NOMO-1 treated with DMSO at 0.1 percent for 48 hours (cell line): ENCODE measurements around the gene GLIS1.
A peak's percentile ranks its signal among the peaks of the same experiment; 100 is the strongest.

Source experiments
- DNase-seq: peaks from one replicate; lab custom pipeline; 2025; ENCODE audit not compliant: unreplicated experiment; lab: John Stamatoyannopoulos, UW

GLIS1 gene

DNA sequence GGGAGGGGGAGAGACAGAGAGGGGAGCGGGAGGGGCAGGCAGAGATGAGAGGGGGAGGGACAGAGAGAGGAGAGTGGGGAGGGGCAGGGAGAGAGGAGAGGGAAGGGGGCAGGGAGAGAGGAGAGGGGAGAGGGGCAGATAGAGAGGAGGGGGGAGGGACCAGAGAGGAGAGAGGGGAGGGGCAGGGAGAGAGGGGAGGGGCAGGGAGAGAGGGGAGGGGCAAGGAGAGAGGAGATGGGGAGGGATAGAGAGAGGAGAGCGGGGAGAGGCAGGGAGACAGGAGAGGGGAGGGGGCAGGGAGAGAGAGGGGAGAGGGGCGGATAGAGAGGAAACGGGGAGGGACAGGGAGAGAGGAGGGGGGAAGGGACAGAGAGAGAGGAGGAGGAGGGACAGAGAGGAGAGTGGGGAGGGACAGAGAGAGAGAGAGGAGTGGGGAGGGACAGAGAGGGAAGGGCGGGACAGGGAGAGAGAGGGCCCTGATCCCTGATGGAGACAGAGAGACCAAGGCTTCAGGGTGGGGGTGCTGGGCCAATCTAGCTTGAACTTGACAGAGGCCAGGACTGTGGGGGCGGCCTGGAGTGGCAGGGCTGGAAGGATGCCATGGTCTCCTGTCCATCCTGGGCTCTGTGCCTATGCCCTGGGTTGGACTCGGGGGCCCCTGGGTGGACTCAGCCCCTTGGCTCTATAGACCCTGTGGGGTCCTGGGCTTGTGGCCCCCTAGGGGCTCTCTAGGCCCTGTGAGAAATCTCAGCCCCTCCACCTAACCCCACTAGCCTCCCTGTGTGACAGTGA is 236.1 kb downstream of the GLIS1 start:
- no peak for DNase-seq

DNA sequence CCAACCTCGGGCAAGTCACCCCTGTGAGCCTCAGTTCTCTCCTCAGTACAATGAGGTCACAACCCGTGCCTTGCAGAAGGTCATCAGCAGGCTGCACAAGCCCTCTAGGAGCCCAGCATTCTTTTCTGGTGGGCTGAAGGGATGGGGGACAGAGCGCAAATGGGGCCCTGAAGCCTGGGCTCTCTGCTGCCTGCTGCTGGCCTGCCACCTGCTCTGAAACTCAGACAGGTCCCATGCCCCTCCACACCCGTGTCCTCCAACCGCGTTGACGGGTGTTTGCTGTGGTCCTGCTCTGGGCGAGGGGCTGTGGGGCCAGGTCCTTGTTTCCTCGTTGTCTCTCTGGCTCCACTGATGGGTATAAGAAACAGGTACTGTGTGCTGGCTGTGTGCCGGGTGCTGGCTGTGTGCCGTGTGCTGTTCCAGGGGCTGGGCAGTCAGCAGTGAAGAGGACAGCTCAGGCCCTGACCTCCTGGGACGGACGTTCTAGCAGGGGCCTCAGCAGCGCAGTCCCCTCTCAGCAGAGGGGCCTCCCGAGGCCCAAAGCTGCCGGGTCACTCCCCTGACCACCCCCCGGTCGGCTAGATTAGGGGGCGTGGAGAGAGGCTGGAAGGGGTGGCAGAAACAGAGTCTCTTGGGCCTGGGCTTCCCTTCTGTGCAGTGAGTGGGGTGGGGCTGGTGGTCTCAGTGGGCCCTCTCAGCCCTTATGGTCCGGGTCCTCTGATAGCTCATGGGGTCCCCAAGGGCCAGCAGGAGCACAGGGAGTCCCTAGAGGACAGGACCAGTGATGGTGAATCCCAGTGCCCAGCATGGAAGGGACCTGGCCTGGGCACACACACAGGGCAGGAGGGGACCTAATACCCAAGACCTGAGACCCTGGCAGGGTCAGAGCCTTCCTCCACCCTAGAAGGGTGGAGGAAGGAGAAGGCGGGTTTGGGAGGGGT is 237.6 kb downstream of the GLIS1 start:
- no peak for DNase-seq

- DNase-seq, result no peak
Observed at GRCh38 chr1:53500204-53501064, 238.5 kb downstream of the GLIS1 start.

DNA sequence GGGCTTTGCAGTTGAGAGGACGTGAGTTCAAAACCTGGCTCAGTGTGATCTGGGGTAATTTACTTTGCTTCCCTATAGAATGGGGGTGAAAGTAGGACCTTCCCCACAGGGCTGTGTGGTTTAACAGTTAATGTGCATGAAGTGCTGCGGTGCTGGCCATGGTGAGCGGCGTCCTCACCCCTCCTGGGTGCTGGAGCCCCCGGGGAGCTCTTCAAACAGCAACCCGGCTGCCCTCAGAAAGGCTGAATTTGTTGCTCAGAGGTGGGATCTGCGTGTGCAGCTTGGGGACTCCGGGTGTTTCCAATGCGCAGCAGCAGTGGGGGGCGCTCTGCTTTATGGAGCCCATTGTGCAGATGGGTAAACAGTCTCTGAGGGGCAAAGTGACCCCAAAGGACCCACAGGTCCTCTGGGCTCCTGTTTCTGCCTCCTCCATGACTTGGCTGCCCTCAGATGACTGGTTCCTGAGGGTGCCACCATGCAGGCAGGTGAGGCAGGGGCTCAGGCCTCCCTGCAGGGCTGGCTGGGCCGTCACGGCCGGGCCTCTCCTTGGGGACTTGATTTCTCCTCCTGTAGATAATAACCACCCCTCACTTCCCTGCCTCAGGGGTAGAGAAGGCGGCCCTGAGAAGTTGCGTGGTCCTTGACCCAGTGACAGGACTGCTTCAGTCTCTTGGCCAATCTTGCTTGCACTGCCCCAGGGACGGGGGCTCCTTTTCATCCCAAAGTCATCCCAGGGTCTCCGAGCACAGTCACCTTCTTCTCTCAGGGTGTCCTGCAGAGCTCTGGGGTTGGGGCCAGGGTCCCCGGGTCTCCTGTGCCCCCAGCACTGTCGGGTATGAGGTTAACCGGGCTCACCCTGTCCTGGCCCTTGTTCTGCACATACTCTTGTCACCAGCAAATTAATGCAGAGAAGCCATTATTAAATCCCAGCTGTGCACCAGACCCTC is 239.4 kb downstream of the GLIS1 start:
- no peak for DNase-seq

DNA sequence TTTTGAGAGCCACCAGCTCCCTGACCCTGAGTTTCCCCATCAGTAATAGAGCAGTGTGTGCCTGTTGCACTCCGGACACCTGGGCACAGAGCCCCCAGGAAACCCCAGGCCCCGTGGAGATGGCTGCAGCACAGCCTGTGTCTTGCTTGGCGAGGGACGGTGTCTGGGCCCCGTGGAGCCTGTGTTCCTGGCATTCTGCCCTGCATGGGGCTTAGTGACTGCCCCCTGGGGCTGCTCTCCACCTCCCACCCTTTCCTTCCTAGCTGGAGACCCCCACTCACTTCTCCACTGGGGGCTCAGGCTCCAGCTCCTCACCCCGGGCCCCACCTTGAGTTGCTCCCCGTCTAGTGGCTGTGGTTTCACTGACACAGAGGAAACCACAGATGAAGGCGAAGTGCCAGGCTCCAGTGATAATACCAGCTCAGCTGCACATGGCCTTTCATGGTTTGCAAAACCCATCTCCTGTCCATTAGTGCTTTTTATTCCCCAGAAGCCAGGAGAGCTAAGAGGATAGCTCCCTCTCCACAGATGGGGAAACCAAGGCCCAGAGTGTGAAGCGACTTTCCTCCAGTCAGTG is 240.3 kb downstream of the GLIS1 start:
- no peak for DNase-seq

GRCh38 chr1:53495633-53496345 is 243.2 kb downstream of the GLIS1 start:
- DNase-seq, result no peak

GRCh38 chr1:53490351-53490750 is 248.6 kb downstream of the GLIS1 start:
- no peak for DNase-seq

DNA sequence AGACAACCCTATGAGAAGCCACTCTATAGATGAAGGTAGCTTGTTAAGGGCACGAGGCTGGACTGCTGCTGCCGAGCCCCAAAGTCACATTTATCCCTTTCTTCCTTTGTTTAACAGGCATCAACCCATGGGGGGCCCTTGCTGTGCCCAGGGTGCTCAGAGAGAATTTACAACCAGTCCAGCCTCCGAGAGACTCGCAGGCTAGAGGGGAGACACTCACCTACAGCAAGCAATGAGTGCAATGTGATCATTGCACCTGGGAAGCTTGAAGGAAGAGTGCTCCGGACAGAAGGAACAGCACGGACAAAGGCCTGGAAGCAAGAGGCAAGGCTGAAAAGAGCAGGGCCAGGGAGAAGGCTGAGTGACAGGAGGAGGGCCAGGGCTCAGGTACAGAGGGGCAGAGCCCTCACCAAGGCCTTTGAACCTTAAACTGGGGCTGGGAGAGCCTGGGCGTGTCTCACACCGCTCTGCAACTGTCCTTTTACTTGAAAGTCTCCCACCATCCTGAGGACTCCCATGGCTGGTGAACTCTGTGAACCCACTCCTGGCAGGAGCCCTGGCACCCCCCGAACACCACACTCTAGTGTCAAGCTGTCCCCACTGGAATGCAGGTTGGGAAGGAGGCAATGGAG is 252.5 kb downstream of the GLIS1 start:
- DNase-seq, result no peak

DNA sequence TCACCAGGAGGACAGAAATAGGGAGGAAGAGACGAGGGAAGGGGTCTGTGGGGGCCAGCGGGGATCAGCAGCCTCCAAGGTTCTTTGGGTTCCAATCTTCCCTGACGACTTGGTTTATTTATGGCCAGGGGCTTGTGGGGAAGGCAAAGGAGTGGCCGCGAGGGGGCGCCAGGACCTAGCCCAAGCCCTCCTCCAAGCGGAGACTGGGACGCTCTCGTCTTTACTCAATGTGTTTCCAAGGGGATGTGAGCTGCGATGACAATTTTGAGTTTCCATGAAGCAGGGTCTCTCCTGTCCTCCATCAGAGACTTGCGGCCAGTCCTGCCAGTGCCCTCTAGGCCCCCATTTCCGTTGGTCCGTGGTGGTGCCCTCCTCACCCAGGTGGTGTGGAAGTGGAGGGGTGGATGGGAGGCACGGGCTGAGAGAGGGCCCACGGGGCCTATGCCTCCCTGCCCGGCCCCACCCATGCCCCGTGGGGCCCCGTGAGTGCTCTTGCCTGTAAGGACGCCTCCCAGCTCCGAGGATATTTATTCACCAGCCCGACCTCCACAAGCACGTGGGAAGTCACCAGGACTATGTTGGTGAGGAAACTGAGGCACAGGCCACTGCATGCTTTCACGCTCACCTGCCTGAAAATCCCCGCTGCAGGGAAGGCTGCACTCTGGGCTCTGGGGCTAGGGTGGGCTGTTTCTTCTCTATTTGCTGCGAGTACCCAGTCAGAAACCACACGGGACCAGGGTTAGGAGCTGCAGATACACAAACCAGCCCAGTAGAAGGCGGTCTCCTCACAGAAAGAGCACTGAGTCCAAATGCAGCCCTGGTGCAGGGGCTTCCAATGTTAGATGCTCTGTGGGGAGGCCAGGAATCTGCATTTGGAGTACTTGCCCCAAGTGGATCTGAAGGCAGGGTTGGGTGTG is 253.2 kb downstream of the GLIS1 start:
- peak; percentile 64 for DNase-seq

DNA sequence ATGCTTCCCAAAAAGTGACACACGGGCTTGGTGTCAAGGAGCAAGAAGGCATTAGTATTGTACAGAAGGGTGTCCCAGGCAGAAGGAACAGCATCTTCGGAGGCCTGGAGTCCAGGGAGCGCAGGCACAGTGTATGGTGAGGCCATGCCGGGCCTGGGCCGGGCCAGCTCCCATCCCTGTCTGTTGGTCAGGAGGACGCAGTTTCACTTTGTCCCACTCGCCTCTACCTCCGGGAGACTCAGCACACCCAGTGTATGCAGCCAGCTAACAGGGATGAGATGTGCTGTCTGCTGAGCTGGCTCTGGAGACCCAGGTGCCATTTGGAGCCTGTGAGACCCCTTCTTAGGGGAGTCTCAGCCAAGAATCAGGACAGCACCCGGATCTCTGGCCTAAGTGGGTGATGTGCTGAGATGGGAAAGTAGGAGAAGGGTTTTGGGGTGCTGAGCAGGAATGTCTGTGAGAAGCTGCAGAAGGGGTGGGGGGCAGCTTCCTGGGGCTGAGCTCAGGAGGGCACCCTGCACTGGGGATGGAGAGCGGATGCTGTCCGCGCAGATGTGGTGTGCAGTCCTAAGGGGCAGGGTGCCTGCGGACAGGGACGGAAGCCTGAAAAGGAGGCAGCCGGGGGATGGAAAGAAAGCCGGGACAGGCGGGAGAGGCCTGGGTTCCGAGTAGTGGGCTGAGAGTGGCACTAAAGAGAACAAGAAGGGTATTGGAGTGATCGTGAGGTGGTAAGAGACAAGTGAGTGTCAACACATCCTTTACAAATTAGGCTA is 254.1 kb downstream of the GLIS1 start:
- DNase-seq, result no peak

GRCh38 chr1:53483656-53484055 is 255.3 kb downstream of the GLIS1 start:
- no peak for DNase-seq

GRCh38 chr1:53483170-53483569 is 255.8 kb downstream of the GLIS1 start:
- no peak for DNase-seq

DNA sequence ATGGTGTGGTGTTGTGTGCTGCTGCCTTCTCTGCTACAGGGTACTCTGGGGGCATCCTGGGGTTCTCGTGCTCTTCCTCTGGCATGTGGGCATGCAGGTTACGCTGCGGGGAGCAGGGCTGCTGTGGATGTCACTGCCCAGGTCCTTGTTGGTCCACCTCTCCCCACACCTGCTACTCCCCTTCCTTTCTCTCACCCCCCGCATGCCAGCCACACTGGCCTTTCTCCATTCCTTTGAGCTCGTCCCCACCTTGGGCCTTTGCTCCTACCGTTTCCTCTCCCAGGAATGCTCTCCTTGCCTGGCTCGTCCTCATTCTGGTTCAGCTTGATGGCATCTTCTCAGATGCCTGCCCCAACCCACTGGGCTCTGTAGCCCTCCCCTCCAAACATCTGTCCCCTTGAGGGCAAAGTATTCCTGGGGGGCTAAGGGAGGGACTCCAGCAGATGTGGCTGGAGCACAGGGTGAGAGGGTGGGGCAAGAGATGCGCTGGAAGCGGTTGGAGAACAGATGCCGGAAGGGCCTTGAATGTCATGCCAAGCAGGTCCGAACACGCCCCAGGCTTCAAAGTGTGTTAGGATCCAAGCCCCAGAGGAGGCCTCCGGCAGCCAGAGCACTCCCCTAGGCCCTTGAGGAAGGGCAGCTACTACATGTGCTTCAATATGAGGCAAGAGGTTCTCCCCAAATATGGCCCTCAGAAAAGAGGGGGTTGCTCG is 256.4 kb downstream of the GLIS1 start:
- no peak for DNase-seq

- no peak for DNase-seq
Observed at GRCh38 chr1:53481456-53481855, 257.5 kb downstream of the GLIS1 start.

GRCh38 chr1:53480678-53481077 is 258.3 kb downstream of the GLIS1 start:
- DNase-seq, result no peak

DNA sequence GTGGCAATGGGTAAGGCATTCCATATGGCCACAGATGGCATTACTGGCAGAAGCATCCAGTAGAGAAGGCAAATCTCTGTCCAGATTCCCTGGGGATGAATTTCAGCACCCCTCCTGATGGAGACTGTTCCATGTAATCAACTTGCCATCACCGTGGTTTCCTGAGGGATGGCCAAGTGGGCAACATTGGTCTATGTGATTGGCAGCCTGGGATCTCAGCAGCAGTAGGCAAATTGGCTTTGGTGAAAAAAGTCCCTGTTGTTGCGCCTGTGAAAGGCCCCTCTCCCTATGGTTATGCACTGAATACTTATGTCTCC is 260.5 kb downstream of the GLIS1 start:
- no peak for DNase-seq
